Activated gamma-delta T cell treated with anti-CD3 and anti-CD28 coated beads, Interleukin-2, amount 50 U/mL, for 16 hours (primary cell): ENCODE data around the gene CAMK2D.

ENCODE experiments used
- DNase-seq: peaks from one replicate; pipeline ENCODE4 v3.0.0-alpha.2; 2020; ENCODE audit warnings: low read depth

CAMK2D gene

DNA sequence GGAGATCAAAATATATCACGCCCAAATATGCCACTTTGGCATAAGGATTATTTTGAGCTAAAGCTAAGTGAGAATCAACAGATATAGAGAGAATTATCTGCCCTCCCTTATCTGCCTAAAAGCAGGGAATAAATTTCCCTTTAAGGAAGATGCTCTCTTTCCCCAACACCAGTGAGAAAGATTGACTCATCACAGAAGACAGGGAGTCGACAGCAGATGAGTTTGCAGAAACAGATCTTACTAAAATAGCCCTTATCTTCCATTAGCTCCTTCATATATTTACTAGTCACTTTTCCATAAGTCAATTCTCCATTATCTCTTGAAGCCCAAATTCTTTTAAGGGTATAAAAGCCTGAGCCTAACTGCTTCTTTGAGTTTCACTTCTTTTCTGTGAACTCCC lies 156.6 kb downstream of the CAMK2D start:
- DNase-seq, result no peak

DNA sequence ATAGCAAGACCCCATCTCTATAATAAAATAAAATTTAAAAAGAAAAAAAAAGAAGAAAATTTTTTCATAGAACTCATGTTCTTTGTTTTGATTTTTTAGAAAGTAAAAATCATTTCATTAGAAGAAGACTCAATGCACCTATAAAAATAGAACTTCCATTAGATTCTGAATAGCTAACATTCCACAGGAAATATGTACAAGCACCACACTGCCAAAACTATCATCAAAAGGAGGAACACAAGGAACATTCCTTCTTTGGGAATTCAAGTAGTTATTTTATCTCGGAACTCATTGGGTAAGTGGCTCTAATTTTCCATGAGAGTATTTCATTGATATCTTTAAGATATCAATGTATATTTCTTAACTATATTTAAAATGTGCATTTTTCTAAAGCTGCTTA lies 157.6 kb downstream of the CAMK2D start:
- no peak for DNase-seq

DNA sequence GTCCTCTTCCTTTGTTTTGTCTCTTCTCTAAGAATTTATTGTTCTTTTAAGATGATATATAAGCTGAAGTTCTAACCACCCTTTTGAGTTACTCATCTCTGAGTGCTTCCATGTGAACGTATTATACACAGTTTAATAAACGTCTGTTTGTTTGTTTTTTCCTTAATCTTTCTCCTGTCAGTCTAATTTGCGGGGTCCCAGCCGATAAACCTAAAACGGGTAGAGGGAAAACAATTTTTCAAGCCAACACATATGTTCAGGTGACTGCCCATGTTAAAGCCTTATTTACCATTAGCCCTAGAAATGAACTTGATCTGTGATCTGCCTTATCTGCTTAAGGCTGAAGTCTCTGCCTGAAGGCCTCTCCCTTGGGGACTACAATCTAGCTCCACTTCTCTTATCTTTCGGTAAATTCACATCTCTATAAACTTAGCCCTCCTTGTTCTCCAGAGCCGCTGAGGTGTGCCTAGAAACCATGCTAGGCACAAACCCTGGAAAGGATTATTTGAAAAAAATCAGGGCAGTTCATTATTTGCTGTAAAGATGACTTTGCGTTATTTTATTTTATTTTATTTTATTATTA lies 158.8 kb downstream of the CAMK2D start:
- no peak for DNase-seq

DNA sequence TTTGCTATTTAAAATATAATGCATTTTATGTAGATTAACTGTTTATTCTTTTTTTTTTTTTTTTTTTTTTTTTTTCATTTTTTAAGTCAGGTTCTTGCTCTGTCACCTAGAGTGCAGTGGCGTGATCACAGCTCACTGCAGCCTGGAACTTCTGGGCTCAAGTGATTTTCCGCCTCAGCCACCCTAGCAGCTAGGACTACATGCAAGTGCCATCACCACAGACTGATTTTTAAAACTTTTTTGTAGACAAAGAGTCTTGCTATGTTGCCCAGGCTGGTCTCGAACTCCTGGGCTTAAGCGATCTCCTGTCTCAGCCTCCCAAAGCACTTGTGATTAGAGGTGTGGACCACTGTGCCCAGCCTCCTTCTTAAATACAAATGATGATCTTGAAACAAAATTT lies 159.9 kb downstream of the CAMK2D start:
- DNase-seq, result no peak

DNA sequence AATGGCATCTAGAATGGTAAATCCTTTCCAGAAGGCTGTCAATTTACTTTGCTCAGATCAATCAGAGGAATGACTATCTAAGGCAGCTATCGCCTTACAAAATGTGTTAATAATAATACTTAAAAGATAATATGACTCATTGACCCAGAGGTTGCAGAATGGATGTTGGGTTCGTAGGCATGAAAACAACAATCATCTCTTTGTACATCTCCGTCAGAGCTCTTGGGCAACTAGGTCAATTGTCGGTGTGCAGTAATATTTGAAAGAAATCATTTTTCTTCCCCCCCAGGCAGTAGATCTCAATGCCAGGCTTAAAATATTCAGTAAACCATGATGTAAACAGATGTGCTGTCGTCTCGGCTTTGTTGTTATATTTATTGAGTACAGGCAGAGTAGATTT lies 165.1 kb downstream of the CAMK2D start:
- no peak for DNase-seq

DNA sequence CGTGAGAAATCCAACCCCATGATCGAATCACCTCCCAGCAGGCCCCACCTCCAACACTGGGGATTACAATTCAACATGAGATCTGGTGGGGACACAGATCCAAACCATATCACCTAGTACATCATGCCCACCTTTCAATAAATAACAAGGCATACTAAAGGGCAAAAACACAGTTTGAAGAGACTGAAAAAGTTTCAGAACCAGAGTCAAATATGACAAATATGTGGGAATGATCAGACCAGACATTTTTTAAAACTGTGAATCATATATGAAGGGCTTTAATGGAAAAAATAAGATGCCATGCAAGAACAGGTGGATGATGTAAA lies 167.3 kb downstream of the CAMK2D start:
- no peak for DNase-seq

DNA sequence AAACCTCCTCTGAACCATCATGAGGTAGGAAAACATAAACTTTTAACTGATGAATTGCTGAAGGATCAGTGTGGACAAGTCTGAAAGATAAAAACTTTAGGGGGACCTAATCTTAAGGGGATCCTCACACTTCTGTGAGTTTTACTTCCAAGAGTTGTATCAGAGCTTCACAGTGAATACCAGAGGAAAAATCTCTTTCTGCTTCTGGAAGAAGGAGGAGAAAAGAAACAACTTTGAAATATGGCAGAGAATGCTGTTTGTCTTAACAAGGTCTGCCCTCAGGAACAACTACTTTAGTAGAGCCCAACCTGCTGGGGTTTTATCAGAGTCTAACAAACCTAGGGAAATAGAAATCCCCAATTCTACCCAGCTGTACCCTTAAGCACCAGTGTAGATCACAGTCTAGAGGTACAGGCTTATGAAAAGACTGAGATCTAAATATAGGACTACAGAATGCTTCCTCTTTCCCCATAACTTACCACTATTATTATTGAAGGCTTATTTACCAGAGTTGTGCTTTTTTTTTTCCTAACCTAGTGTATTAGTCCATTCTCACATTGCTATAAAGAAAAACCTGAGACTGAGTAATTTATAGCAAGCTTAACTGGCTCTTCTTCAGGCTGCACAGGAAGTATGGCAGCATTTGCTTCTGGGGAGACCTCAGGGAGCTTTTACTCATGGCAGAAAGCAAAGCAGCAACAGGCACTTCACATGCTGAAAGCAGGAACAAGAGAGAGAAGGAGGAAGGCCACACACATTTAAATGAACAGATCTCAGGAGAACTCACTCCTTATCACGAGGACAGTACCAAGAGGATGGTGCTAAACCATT lies 167.9 kb downstream of the CAMK2D start:
- no peak for DNase-seq

DNA sequence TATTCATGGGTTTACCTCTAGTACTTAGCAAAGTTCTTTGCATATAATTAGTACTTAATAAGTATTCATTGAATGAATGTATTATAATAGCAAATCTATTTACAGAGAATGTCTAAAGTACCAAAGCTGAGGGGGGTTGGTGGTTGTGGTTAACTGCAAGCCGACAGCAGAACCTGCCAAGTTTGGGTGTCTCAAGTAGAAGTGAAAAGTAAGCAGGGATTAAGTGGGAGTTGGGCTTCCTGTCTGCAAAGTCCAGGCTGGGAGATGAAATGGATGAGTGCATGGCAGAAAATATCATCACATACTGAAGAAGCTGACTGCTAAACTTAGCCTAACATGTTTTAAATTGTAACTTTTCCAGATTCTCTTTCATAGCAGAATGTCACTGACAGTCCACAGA lies 169.6 kb downstream of the CAMK2D start:
- no peak for DNase-seq

DNA sequence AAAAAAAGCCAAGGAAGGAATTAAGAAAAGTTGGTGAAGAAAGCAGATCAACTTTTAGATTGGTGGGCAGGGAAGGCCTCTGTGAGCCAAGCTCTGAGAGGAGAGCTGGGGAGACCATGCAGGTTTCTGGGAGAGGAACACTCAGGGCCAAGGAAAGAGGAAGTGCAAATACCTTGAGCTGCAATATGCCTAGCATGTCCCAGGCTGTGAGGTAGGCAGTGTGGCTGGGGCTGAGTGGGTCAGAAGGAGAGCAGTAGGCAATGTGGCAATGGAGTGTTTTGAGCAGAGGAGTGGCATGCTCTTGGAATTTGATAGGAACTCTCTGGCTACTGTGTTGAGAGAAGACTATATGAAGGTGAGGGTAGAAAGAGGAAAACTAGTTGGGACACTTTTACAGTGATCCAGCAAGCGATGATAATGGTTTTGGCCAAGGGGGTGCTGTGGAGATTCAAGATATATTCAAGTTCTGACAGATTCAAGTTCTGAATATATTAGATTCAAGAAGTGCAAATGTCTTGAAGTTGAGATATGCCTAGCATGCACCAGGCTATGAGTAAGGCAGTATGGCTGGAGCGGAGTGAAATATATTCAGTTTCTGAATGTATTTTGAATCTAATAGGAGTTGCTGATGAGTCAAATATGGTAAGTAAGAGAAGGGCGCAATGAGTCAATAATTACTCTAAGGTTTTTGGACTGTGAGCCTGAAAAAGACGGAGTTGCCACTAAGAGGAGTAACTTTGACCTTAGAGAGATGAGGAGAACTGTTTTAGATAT lies 172.5 kb downstream of the CAMK2D start:
- DNase-seq, result no peak

DNA sequence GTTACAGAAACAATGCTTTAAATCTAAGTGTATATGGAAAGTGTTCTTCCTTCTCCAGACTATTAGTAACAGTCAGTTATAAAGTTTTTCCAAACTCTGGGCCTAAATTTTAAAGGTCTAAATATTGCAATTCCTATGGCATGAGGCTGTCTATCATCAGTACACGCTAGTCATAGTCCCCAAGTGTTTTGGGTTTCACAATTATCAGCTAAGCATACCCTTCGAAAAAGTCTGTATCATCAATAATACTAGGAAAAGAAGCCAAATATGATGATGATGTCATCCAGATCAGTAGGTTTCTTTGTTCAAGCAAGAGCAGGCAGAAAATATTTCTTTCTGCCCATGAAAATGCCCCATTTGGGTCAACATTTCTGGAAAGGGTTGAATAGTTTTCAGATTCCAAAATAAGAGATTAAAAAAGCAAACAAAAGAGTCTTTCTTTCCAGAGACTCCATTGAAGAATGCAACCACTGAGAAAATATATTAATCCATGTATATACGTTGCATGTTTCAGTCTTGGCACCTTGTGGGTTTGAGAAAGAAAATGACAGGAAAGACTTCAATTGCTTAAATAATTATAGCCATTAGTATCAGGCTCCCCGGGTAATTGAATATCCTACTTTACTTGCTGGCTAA lies 173.8 kb downstream of the CAMK2D start:
- no peak for DNase-seq

DNA sequence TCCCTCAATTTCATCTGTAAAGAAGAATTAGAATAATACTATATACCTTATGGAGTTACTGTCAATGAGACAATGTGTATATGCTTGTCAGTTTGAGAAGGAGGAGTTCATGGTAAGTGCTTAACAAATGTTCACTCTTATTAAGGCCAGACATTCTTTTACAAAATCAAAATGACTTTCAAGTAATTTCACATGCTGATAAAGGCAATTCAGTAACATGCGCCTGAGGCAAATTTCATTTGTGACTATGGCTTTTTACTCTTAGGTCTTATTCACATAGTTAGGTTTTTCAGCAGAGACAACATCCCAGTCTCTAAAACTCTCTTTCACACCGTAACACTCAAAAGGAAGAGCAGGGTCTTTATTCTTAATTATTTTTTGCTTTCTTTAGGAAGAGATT lies 174.4 kb downstream of the CAMK2D start:
- no peak for DNase-seq

DNA sequence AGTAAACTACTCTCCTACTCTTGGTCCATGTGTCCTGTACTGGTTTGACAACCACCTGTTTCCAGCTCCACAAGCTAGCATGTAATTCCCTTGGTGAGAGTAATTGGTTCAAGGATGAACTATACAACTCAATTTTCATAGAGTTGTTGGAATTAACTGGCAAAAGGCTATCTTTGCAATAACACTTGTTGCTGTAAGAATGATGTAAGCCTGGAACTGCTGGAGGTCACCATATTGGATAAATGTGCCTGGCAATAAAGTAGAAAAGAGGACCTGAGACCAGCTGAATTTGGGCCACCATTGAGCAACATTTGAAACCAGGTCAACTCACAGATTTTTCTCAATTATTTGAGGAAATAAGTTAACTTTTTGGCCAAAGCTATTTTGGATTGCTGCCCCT lies 175.5 kb downstream of the CAMK2D start:
- DNase-seq, result no peak

DNA sequence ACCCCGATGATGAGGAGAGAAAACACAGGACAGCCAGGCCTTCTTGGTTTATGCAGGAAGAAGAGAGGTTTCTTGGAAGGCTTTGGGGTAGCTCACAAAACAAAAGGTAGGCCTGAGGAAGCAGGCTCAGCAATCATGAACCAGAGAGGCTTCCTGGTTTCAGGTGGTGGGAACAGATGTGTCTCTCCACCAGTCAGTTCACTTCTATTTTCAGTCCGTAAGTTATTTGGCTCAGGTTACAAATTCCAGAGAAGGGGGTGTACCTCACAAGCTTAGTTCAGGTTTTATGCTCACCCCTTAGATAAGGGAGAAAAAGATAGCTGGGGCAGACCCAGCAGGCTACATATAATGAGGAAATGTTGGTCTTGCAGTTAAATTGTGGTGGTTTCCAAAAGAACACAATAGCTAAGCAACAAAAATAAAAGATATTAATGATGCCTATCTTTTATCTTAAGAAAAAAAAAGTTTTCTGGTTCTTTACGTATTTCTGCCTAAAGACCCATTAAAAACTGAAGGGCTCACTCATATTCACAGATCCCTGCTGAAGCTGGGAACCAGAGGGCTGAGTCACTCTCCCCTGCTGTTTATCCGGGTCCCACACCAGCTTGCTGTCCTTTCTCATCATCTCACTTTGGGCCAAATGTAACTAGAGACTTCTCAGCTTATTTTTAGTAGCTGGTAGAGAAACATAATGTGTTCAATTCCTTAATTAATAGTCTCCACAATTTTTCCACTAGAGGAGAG lies 177.0 kb downstream of the CAMK2D start:
- DNase-seq, result no peak

DNA sequence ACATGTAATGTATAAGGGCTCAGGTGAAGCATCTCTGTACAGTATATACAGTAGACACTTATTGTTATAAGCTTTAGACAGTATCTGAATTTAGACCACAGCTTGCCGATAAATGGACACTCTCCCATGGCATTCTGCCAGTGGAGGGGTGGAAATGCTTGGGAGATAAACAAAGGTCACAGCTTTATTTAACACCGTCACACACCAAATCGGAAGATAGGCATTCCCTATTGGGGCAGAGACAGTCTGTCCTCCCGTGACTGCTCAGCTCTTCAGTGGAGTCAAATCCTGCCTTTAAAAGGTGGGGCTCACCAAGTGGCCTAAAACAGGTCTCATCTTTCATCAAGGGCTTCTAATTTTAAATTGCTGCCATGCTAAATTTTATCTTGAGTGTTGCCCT lies 178.8 kb downstream of the CAMK2D start:
- no peak for DNase-seq

DNA sequence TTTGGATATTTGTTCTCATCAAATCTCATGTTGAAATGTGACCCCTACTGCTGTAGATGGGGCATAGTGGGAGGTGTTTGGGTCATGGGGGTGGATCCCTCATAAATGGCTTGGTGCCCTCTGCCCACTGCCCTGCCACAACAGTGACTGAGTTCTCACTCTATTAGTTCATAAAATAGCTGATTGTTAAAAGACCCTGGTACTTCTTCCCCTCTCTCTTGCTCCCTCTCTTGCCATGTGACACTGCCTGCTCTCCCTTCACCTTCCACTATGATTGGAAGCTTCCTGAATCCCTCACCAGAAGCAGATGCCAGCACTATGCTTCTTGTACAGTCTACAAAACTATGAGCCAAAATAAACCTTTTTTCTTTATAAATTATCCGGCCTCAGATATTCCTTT lies 182.2 kb downstream of the CAMK2D start:
- DNase-seq, result no peak

DNA sequence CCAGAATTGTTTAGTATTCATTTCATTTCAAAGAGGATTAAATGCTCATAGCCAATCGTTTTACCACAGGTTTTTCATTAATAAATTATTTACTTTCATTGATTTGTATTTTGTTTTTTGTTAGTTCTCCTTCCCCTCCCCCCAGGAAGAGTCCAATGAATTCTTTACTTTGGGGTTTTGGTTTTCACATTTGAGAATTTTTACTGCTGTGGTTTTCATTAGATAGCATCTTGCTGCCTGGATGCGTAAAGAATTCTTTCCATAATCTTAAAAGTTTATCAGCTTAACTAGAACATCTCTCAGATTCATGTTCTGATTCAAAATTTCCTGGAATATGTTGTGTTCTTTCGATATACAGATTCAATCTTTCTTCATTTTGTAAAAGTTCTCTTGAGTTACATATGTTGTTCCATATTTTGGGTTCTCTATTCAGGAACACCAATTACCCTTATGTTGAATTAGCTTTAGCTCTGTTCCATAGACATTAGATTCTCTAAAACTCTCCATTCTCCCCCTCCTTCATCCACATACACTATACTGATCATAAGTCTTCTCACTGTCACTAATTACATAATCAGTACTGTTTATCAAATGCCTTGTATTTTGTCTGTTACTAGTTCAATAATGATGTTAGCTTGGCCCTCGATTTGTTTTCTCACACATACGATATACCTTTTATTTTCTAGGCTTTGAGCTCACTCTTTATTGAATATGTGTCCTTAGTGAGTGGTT lies 184.4 kb downstream of the CAMK2D start:
- DNase-seq, result no peak

DNA sequence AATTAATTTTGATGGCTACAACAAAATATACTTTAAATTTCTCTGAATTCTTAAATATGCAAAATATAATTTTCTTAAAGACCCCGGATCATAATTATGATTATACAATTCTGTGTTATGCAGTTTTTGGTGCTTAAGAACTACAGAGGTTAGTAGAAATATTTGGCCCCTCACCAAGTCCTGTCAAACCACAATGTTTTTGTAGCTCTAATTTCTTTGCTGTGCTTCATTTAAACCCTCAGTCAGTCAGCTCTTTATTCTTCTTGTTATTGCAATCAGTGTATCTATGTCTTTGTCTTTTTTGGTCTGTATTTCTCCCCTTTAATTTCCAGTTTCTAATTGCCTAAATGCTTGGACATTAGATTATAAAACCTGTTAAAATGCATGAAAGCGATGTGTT lies 186.1 kb downstream of the CAMK2D start:
- no peak for DNase-seq

DNA sequence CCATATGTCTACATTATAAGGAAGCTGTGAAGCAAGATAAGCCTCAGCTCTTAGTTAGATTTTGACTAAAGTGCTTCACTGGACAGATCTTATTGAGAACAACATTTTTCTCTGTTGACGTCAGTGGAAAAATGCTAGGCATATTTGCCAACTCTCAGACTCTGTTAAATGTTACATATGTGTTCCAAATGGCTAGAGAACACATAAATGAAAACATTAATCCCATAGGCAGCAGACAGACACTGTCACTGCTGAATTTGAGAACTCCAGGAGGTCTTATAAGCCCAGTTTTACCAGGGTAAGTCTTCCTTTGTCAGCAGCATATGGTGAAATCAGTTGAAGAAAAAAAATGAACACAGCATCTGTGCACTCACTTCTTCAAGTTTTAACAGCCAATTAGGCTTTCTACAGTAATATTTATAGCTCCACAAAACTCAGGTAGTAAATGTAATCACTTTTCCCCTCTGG lies 186.9 kb downstream of the CAMK2D start:
- DNase-seq, result no peak

DNA sequence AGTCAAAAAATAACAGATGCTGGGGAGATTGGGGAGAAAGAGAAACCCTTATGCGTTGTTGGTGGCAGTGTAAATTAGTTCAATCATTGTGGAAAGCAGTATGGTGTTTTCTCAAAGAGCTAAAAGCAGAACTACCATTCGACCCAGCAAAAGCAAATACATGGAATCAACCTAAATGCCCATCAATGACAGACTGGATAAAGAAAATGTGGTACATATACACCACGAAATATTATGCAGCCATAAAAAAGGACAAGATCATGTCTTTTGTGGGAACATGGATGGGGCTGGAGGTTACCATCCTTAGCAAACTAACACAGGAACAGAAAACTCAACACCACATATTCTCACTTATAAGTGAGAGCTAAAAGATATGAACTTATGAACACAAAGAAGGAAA lies 188.9 kb downstream of the CAMK2D start:
- no peak for DNase-seq

DNA sequence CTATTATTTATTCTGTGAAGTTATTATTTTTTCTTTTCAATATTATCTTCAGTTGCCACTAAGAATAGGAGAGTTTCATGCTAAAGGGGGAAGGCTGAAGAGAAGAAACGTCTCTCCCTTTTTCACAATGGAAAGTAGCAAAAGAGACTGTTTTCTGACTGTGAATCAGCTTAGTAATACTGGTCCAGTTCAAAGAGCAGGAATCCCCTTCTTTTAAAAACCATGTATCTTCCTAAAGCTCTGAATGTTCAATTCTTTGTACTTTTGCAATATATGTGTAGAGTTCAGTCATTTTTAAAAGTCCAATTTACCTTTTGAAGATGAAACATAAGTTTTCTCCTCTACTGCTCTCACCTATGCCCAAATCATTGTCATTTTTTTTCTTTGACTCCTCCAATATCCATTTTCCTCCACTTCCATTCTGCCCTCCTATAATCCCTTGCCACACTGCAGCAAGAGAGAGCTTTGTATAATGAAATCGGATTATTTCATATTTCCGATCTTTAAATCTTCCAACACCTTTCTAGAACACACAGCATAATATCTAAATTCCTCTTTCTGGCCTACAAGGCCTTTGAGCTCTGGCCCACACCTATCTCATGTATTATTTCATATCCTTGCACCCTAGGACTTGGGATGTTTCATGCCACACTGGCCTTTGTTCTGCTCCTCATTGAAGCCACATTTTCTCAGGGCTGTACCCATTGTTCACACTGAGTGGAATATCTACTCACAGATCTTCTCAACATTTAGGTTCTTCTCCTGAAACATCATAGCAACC lies 195.3 kb downstream of the CAMK2D start:
- DNase-seq, result no peak

DNA sequence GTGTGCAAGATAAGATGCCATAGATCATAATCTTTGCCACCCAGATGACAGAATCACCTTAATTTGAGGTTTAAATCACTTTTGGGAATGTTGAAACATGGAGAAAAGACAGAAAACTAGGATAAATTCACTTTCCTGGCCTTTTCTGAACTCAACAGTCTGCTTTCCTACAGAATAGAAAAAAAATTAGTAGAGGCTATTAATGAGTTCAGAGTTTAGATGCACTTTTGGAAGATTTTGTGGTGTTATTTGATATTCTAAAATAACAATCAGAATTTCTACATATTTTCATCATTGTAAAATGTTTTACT lies 195.9 kb downstream of the CAMK2D start:
- DNase-seq, result no peak
